ENCODE data around the gene IWS1. TPM values are rescaled to one million over a fixed set of nuclear protein-coding genes. Genes with fewer than 3 reads are reported as not detected.

IWS1 gene
- total RNA-seq (2022) (56.0 and 63.7 TPM in 2 replicates), Bru-seq, nascent RNA (percentile 96 among the genes with signal in this experiment), BruChase-seq, experiment 1, labeled RNA remaining after a 2-hour chase (percentile 91 among the genes with signal in this experiment), BruChase-seq, experiment 2, labeled RNA remaining after a 6-hour chase (percentile 89 among the genes with signal in this experiment)
- long read RNA-seq, transcript IWS1-201 (14 exons, 2,958 nt), result major isoform, 61 of 89 reads
- long read RNA-seq, partial matches to known transcripts, result 7 of 89 reads
- long read RNA-seq, other reads (novel, unspliced or antisense), result 21 of 89 reads

DNA sequence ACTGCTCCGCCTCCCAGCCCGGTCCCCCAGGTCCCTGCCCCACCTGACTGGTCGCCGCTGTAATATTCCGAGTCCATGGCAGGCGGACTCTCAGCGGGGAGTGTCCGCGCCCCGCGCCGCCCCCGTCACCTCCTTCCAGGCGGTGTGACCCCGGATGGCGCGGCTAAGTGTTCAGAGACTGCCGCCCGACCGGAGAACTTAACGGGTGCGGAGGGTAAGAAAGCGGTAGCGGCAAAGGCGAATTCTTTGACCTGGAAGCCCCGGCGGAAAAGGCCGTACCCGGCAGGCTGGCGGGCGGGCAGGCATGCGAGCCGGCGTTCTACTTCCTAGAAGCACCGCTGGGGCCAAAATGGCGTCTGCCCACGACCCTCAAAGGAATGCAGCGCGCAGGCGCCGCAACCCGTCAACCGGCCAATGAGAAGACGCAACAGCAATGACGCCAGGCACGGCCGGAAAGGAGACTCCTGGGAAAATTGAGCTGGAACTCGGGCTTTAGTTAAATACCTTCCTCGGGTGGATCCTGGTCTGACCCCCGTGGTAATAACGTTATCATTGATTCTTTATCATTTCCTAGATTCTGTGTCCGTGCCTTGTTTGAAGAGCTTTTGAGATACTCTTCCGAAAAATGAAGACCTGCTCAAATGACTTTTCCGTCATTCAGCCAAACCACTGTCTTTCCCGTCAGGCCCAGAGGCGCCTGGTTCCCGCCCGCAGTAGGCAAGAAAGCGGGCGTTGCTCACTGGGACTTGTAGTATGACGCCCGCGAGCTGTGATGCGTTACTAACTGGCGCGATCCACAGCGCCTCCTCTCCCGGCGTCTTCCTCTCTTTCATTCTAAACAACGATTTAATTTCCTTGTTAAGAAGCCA, at the start of gene IWS1:
Gene IWS1, minus strand, starts transcription at position 358 of the 869 bp plus-strand sequence. Its CDS starts 281 bp downstream, at position 77.
- TF ChIP-seq, protein P1, sequence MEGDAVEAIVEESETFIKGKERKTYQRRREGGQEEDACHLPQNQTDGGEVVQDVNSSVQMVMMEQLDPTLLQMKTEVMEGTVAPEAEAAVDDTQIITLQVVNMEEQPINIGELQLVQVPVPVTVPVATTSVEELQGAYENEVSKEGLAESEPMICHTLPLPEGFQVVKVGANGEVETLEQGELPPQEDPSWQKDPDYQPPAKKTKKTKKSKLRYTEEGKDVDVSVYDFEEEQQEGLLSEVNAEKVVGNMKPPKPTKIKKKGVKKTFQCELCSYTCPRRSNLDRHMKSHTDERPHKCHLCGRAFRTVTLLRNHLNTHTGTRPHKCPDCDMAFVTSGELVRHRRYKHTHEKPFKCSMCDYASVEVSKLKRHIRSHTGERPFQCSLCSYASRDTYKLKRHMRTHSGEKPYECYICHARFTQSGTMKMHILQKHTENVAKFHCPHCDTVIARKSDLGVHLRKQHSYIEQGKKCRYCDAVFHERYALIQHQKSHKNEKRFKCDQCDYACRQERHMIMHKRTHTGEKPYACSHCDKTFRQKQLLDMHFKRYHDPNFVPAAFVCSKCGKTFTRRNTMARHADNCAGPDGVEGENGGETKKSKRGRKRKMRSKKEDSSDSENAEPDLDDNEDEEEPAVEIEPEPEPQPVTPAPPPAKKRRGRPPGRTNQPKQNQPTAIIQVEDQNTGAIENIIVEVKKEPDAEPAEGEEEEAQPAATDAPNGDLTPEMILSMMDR (IDR thresholded peaks at IDR 0.05; ENCODE audit: insufficient read depth in 1 of 2, low read depth in 1 of 2, low read length in 1 of 2, severe bottlenecking in 1 of 2, unreplicated experiment in 1 of 2), result peak in 1 of 2 experiments; percentile 24
- peaks cover 29% of the 10 kb centered on the region for H3K4me1 ChIP-seq
- 0 out of 2 replicates have a peak, but pooled peaks cover 3% of the 10 kb centered on the region for H3K9me3 ChIP-seq
- POLR2A ChIA-PET, result interaction anchor here (0.6 to 1.6 kb wide), 18 partner anchors 9 to 391 kb away, joined by 3 to 27 read pairs (median 4); partner anchors contain the start of genes LIMS2, MYO7B and SFT2D3
- peak within 1 kb of the TSS; percentile 89 for H3K4me3 Mint-ChIP-seq (ENCODE audit: unreplicated experiment)
- CTCF ChIA-PET, result interaction anchor here (1.0 to 1.1 kb wide), 2 partner anchors 65 to 329 kb away, joined by 6 to 7 read pairs; no protein-coding TSS in a partner anchor
- peak within 1 kb of the TSS; percentile 76 for H3K4me3 ChIP-seq (ENCODE audit: low read depth, low read length)
- peak; percentile 96 to 97 for DNase-seq
- BruUV-seq (replicated peaks), result TSS peak; percentile 85
- no peaks in the 10 kb centered on the region for H3K27me3 ChIP-seq (replicated peaks; ENCODE audit: control insufficient read depth, insufficient read depth, low read length)
- no peaks in the 10 kb centered on the region for H3K27me3 Mint-ChIP-seq (ENCODE audit: insufficient read depth, unreplicated experiment)
- intact Hi-C loops (cut with micrococcal nuclease; ENCODE audit: unreplicated experiment), result loop anchor here (2.0 to 5.0 kb wide), 4 partner anchors 64 to 409 kb away; partner anchors contain the start of gene SFT2D3
- H3K9me3 Mint-ChIP-seq (ENCODE audit: unreplicated experiment), result no peaks in the 10 kb centered on the region
- peaks cover 43% of the 10 kb centered on the region for H3K36me3 Mint-ChIP-seq (ENCODE audit: insufficient read depth, unreplicated experiment)
- no peaks in the 10 kb centered on the region for H3K36me3 ChIP-seq (ENCODE audit: control insufficient read depth, insufficient read depth, low read length)
- H3K27ac Mint-ChIP-seq (ENCODE audit: unreplicated experiment), result peak within 1 kb of the TSS; percentile 95
- peaks cover 19% of the 10 kb centered on the region for H3K4me1 Mint-ChIP-seq (ENCODE audit: low read depth, unreplicated experiment)

DNA sequence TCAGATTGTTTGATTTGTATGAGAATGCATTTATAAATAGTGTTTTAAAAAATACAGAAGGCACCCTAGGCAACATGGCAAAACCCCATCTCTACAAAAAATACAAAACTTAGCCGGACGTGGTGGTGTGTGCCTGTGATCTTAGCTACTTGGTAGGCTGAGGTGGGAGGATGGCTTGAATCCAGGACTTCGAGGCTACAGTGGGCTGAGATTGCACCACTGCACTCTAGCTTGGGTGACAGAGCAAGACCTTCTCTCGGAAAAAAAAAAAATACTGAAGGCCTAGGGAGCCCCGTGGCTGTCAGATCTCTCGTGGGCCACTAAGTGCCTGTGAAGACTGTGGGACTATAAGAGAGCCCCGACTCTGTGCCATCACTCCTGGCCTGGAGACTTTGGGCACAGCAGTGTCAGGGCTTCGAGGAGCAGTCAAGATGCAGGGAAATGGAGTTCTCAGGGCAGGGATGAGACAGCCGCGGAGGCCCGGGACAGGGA, 49.7 kb upstream of the IWS1 start:
- CTCF ChIA-PET, result no interaction called here

More for the DNA sequence above, 49.7 kb upstream of the IWS1 start:
- no peaks in the 10 kb centered on the region for H3K36me3 ChIP-seq (ENCODE audit: control insufficient read depth, insufficient read depth, low read length)
- BruUV-seq (replicated peaks), result no TSS peak
- Mint-ChIP-seq H3K36me3 (ENCODE audit: insufficient read depth, unreplicated experiment) (no peaks in the 10 kb centered on the region), H3K9me3 (ENCODE audit: unreplicated experiment) (no peaks in the 10 kb centered on the region), H3K27ac (ENCODE audit: unreplicated experiment) (no peak overlapping the region), H3K27me3 (ENCODE audit: insufficient read depth, unreplicated experiment) (peaks cover 3% of the 10 kb centered on the region), H3K4me1 (ENCODE audit: low read depth, unreplicated experiment) (no peaks in the 10 kb centered on the region), H3K4me3 (ENCODE audit: unreplicated experiment) (no peak overlapping the region)
- POLR2A ChIA-PET, result interaction anchor here (1.4 kb wide), 1 partner anchor 49 kb away, joined by 3 read pairs; the partner anchor contains the start of gene IWS1
- no peak for DNase-seq
- H3K27me3 ChIP-seq (replicated peaks; ENCODE audit: control insufficient read depth, insufficient read depth, low read length), result no peaks in the 10 kb centered on the region
- H3K4me3 ChIP-seq (ENCODE audit: low read depth, low read length), result no peak overlapping the region
- intact Hi-C loops (cut with micrococcal nuclease; ENCODE audit: unreplicated experiment), result no loop called here
- no peaks in the 10 kb centered on the region for H3K9me3 ChIP-seq
- H3K4me1 ChIP-seq, result no peaks in the 10 kb centered on the region
- TF ChIP-seq, protein P1 (IDR thresholded peaks at IDR 0.05; ENCODE audit: insufficient read depth in 1 of 2, low read depth in 1 of 2, low read length in 1 of 2, severe bottlenecking in 1 of 2, unreplicated experiment in 1 of 2), result no peak

Measured in Caco-2 (cell line).